GM12878 (cell line): Measurements from ENCODE around the gene DDX39B. TPM values are rescaled to one million over a fixed set of nuclear protein-coding genes. Genes with fewer than 3 reads are reported as not detected.

ENCODE experiments used
- CEBPZ ChIP-seq: fragments of 150-350 bp; IDR thresholded peaks from 2 replicates; pipeline ENCODE4 v1.6.1; 2016; ENCODE audit warnings: low read depth, low read length
- CREM ChIP-seq: IDR thresholded peaks from 2 replicates; pipeline ENCODE4 v1.6.1; 2014; ENCODE audit warnings: antibody characterized with exemption, low read depth
- FOXM1 ChIP-seq: IDR thresholded peaks from 2 replicates; pipeline ENCODE4 v1.6.1; 2012; ENCODE audit warnings: low read depth, mild to moderate bottlenecking, inconsistent platforms, low read length, moderate library complexity
- HDAC6 ChIP-seq: fragments of 200-600 bp; sonication (generic); IDR thresholded peaks from one replicate; pipeline ENCODE4 v1.8.0; 2017; ENCODE audit warnings: antibody characterized with exemption; ENCODE audit not compliant: unreplicated experiment
- HSF1 ChIP-seq: fragments of 150-350 bp; IDR thresholded peaks from 2 replicates; pipeline ENCODE4 v1.6.1; 2014; ENCODE audit warnings: mild to moderate bottlenecking, low read depth, low read length
- IRF5 ChIP-seq: fragments of 450-650 bp; IDR thresholded peaks from 2 replicates; pipeline ENCODE4 v1.6.1; 2017; ENCODE audit warnings: borderline replicate concordance
- JUND ChIP-seq: IDR thresholded peaks from 2 replicates; pipeline ENCODE4 v1.6.1; 2012; ENCODE audit warnings: low read depth, mild to moderate bottlenecking, low read length, improper control_type of control experiment, moderate library complexity
- KDM1A ChIP-seq: fragments of 200-600 bp; sonication (generic); IDR thresholded peaks from 2 replicates; pipeline ENCODE4 v1.6.1; 2016; ENCODE audit warnings: borderline replicate concordance
- POLR2A ChIP-seq: IDR thresholded peaks from 2 replicates; pipeline ENCODE4 v1.6.1; 2011; ENCODE audit warnings: low read depth, mild to moderate bottlenecking, low read length
- POLR2AphosphoS5 ChIP-seq: IDR thresholded peaks from 2 replicates; pipeline ENCODE4 v1.6.1; 2011; ENCODE audit warnings: mild to moderate bottlenecking, low read length, inconsistent platforms
- SMARCA5 ChIP-seq: fragments of 450-650 bp; IDR thresholded peaks from 2 replicates; pipeline ENCODE4 v1.6.1; 2017; ENCODE audit warnings: mild to moderate bottlenecking
- SUPT20H ChIP-seq: IDR thresholded peaks from 2 replicates; pipeline ENCODE4 v1.6.1; 2011; ENCODE audit warnings: low read depth, mild to moderate bottlenecking, low read length, moderate library complexity, borderline replicate concordance; ENCODE audit not compliant: control insufficient read depth
- ZBTB33 ChIP-seq: fragments of 450-650 bp; IDR thresholded peaks from 2 replicates; pipeline ENCODE4 v1.6.1; 2017; ENCODE audit warnings: mild to moderate bottlenecking
- polyA plus RNA-seq, 11 experiments: library from polyadenylated mRNA; depleted of rRNA in 4 of 11; unstranded in 6 of 11; stranded (reverse) in 5 of 11; fragments of >200 nt; fragmentation: Nextera tagmentation in 4 of 11; fragmentation: Illumina TruSeq in 1 of 11; extraction: Ambion mirVana in 4 of 11; extraction: Trizol in 1 of 11; gene quantifications; 1 replicate in 1 of 11; 2 replicates in 10 of 11; pipeline versions ENCODE4 v1.2.1 to v1.2.3, GENCODE V29; 2011 to 2016; ENCODE audit warnings: inconsistent platforms in 2 of 11, missing spikeins in 2 of 11, low read depth in 1 of 11
- total RNA-seq, 4 experiments: library from RNA; depleted of rRNA in 3 of 4; stranded (reverse); fragments of >200 nt in 3 of 4; fragmentation: Illumina TruSeq in 1 of 4; extraction: Trizol in 1 of 4; gene quantifications; 2 replicates each; pipeline versions ENCODE4 v1.2.1 to v1.2.3, GENCODE V29; 2013 to 2021
- TF ChIP-seq, protein P1 (sequence below): IDR thresholded peaks from 2 replicates; pipeline ENCODE4 v1.6.1; 2011; ENCODE audit warnings: borderline replicate concordance, low read depth, mild to moderate bottlenecking, moderate library complexity, mixed read lengths, low read length; ENCODE audit not compliant: insufficient read depth; ENCODE audit errors: extremely low read length
- TF ChIP-seq, protein P2 (sequence below): fragments of 450-650 bp; IDR thresholded peaks from 2 replicates; pipeline ENCODE4 v1.6.1; 2016; ENCODE audit warnings: mild to moderate bottlenecking
- TF ChIP-seq, protein P3 (sequence below): IDR thresholded peaks from 2 replicates; pipeline ENCODE4 v1.6.1; 2011; ENCODE audit warnings: low read depth, mild to moderate bottlenecking, low read length, moderate library complexity, borderline replicate concordance; ENCODE audit errors: extremely low read depth

DDX39B gene
- total and polyA plus RNA-seq, 10 of the 15 experiments (the other 5 are each of a cell fraction or from before 2014, with no cell fraction given): 271 to 661 (median 330) TPM

DNA sequence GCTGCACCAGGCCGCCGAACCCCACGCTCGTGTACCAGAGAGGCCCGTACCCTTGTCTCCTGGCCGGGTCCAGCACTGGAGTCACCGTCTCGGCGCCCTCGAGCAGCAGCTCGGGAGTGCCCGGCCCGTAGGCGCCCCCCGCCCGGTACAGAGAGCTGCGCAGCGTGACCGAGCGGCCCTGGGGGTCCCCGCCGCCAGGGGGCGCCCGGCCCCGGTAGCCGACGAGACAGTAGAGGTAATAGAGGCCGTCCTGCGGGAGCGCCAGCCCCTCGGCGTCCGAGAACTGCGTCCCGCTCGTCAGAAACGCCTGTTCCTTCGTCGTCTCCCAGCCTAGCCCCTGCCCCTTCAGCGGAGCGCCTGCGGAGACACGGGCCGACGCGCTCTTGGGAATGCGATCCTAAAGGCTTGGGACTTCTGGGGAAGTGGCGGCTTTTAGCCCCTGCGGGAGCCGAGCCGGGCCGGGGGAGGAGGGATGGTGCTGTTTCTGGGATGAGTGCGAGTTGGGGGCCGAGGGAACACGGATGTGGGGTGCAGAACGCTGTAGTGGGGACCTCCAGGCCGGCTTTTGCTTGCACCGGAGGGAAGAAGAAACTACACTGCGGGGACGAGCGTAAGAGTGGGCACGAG lies 39.1 kb upstream of the DDX39B start (continued):
- TF ChIP-seq IRF5 (no peak), CEBPZ (no peak), KDM1A (no peak), CREM (peak; percentile 66), FOXM1 (no peak), JUND (no peak), HSF1 (no peak), POLR2AphosphoS5 (peak; percentile 62), SUPT20H (no peak), HDAC6 (no peak), POLR2A (peak; percentile 87), SMARCA5 (peak; percentile 98), ZBTB33 (no peak)
- TF ChIP-seq, protein P1, sequence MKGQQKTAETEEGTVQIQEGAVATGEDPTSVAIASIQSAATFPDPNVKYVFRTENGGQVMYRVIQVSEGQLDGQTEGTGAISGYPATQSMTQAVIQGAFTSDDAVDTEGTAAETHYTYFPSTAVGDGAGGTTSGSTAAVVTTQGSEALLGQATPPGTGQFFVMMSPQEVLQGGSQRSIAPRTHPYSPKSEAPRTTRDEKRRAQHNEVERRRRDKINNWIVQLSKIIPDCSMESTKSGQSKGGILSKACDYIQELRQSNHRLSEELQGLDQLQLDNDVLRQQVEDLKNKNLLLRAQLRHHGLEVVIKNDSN: no peak
- TF ChIP-seq, protein P2, sequence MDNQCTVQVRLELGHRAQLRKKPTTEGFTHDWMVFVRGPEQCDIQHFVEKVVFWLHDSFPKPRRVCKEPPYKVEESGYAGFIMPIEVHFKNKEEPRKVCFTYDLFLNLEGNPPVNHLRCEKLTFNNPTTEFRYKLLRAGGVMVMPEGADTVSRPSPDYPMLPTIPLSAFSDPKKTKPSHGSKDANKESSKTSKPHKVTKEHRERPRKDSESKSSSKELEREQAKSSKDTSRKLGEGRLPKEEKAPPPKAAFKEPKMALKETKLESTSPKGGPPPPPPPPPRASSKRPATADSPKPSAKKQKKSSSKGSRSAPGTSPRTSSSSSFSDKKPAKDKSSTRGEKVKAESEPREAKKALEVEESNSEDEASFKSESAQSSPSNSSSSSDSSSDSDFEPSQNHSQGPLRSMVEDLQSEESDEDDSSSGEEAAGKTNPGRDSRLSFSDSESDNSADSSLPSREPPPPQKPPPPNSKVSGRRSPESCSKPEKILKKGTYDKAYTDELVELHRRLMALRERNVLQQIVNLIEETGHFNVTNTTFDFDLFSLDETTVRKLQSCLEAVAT: peak; percentile 70; the same call in 1 of the 2 replicates
- TF ChIP-seq, protein P3, sequence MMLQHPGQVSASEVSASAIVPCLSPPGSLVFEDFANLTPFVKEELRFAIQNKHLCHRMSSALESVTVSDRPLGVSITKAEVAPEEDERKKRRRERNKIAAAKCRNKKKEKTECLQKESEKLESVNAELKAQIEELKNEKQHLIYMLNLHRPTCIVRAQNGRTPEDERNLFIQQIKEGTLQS: no peak
